H9 (cell line): ENCODE measurements around the gene IFT122. TPM values are rescaled to one million over a fixed set of nuclear protein-coding genes. Genes with fewer than 3 reads are reported as not detected.

Experiments used
- DNase-seq: peaks from one replicate; pipeline ENCODE4 v3.0.0-alpha.2; 2017
- H2AFZ ChIP-seq: one replicate; pipeline ENCODE4 v1.6.1; 2013; ENCODE audit warnings: mild to moderate bottlenecking, low read length, control low read depth, moderate library complexity
- H2AK5ac ChIP-seq: 2 replicates; pipeline ENCODE4 v1.6.1; 2013; ENCODE audit warnings: low read length, control low read depth, mixed read lengths; ENCODE audit not compliant: insufficient read length
- H2BK120ac ChIP-seq: one replicate; pipeline ENCODE4 v1.6.1; 2013; ENCODE audit warnings: low read depth, mild to moderate bottlenecking, low read length, control low read depth, inconsistent platforms; ENCODE audit not compliant: poor library complexity, severe bottlenecking
- H2BK12ac ChIP-seq: 2 replicates; pipeline ENCODE4 v1.6.1; 2013; ENCODE audit warnings: low read length, control low read depth, mixed read lengths, low read depth; ENCODE audit not compliant: insufficient read length
- H2BK15ac ChIP-seq: 2 replicates; pipeline ENCODE4 v1.6.1; 2013; ENCODE audit warnings: low read depth, low read length, control low read depth
- H2BK20ac ChIP-seq: one replicate; pipeline ENCODE4 v1.6.1; 2013; ENCODE audit warnings: low read depth, mild to moderate bottlenecking, low read length, control low read depth, inconsistent platforms; ENCODE audit not compliant: poor library complexity, severe bottlenecking
- H2BK5ac ChIP-seq: 2 replicates; pipeline ENCODE4 v1.6.1; 2013; ENCODE audit warnings: low read length, control low read depth, mixed read lengths; ENCODE audit not compliant: insufficient read length
- H3K14ac ChIP-seq: 2 replicates; pipeline ENCODE4 v1.6.1; 2013; ENCODE audit warnings: low read length, control low read depth; ENCODE audit not compliant: insufficient read depth
- H3K18ac ChIP-seq: 2 replicates; pipeline ENCODE4 v1.6.1; 2013; ENCODE audit warnings: low read depth, mild to moderate bottlenecking, mixed read lengths, low read length, control low read depth; ENCODE audit not compliant: insufficient read length
- H3K23ac ChIP-seq: 2 replicates; pipeline ENCODE4 v1.6.1; 2013; ENCODE audit warnings: low read length, control low read depth, mixed read lengths, low read depth; ENCODE audit not compliant: insufficient read length
- H3K23me2 ChIP-seq: 2 replicates; pipeline ENCODE4 v1.6.1; 2013; ENCODE audit warnings: low read depth, mild to moderate bottlenecking, mixed read lengths, low read length, control low read depth; ENCODE audit not compliant: insufficient read length, poor library complexity, severe bottlenecking
- H3K27ac ChIP-seq: 2 replicates; pipeline ENCODE4 v1.5.1; 2013; ENCODE audit warnings: low read length, control low read depth, mixed read lengths, low read depth; ENCODE audit not compliant: insufficient read length
- H3K27me3 ChIP-seq: 2 replicates; pipeline ENCODE4 v1.6.1; 2013; ENCODE audit warnings: low read length, control low read depth, inconsistent platforms; ENCODE audit not compliant: insufficient read depth
- H3K4ac ChIP-seq: 2 replicates; pipeline ENCODE4 v1.6.1; 2013; ENCODE audit warnings: low read depth, mild to moderate bottlenecking, control low read depth, inconsistent platforms, low read length, moderate library complexity
- H3K4me1 ChIP-seq: 2 replicates; pipeline ENCODE4 v1.6.1; 2013; ENCODE audit warnings: low read length, control low read depth, inconsistent platforms; ENCODE audit not compliant: insufficient read depth
- H3K4me2 ChIP-seq: 2 replicates; pipeline ENCODE4 v1.6.1; 2013; ENCODE audit warnings: low read length, control low read depth, mixed read lengths; ENCODE audit not compliant: insufficient read length, insufficient read depth
- H3K56ac ChIP-seq: 2 replicates; pipeline ENCODE4 v1.6.1; 2013; ENCODE audit warnings: low read depth, mild to moderate bottlenecking, mixed read lengths, low read length, control low read depth; ENCODE audit not compliant: insufficient read length
- H3K79me1 ChIP-seq: 2 replicates; pipeline ENCODE4 v1.6.1; 2013; ENCODE audit warnings: low read depth, mild to moderate bottlenecking, moderate library complexity, low read length, control low read depth, inconsistent platforms; ENCODE audit not compliant: insufficient read depth, poor library complexity, severe bottlenecking
- H3K79me2 ChIP-seq: 2 replicates; pipeline ENCODE4 v1.6.1; 2013; ENCODE audit warnings: low read length, control low read depth, inconsistent platforms; ENCODE audit not compliant: insufficient read depth
- H3K9ac ChIP-seq: 2 replicates; pipeline ENCODE4 v1.6.1; 2013; ENCODE audit warnings: low read length, control low read depth, mixed read lengths; ENCODE audit not compliant: insufficient read length; ENCODE audit errors: extremely low read depth
- H3K9me3 ChIP-seq: one replicate; pipeline ENCODE4 v1.6.1; 2013; ENCODE audit warnings: low read depth, low read length, inconsistent platforms; ENCODE audit not compliant: control insufficient read depth
- H3T11ph ChIP-seq: one replicate; pipeline ENCODE4 v1.6.1; 2013; ENCODE audit warnings: mild to moderate bottlenecking, low read length, control low read depth, inconsistent platforms
- H4K20me1 ChIP-seq: one replicate; pipeline ENCODE4 v1.6.1; 2013; ENCODE audit not compliant: control insufficient read depth, insufficient read length, insufficient read depth
- H4K5ac ChIP-seq: 2 replicates; pipeline ENCODE4 v1.6.1; 2013; ENCODE audit warnings: low read depth, mild to moderate bottlenecking, mixed read lengths, low read length, control low read depth; ENCODE audit not compliant: insufficient read length
- H4K8ac ChIP-seq: replicated peaks from 2 replicates; pipeline ENCODE4 v1.6.1; 2013; ENCODE audit warnings: low read length, control low read depth, mixed read lengths, low read depth; ENCODE audit not compliant: insufficient read length
- H4K91ac ChIP-seq: 2 replicates; pipeline ENCODE4 v1.6.1; 2013; ENCODE audit warnings: low read depth, mild to moderate bottlenecking, moderate library complexity, mixed read lengths, low read length, control low read depth; ENCODE audit not compliant: insufficient read length
- H3K27ac Mint-ChIP-seq, 3 experiments: 2 replicates in 2 of 3; 3 replicates in 1 of 3; pipeline ENCODE4 v1.8.0; 2020 to 2021; ENCODE audit warnings: mixed read lengths in 3 of 3, mild to moderate bottlenecking in 1 of 3, moderate library complexity in 1 of 3
- H3K27me3 Mint-ChIP-seq: 2 replicates; pipeline ENCODE4 v1.8.0; 2021; ENCODE audit warnings: low read depth, mild to moderate bottlenecking, moderate library complexity, mixed read lengths
- H3K36me3 Mint-ChIP-seq, 3 experiments: 2 replicates in 2 of 3; 3 replicates in 1 of 3; pipeline ENCODE4 v1.8.0; 2020 to 2021; ENCODE audit warnings: low read depth in 3 of 3, mixed read lengths in 3 of 3; ENCODE audit not compliant: insufficient read depth in 1 of 3
- H3K4me1 Mint-ChIP-seq, 2 experiments: 2 replicates each; pipeline ENCODE4 v1.8.0; 2020; ENCODE audit warnings: mixed read lengths in 2 of 2
- H3K4me3 Mint-ChIP-seq, 2 experiments: 2 replicates in 1 of 2; 3 replicates in 1 of 2; pipeline ENCODE4 v1.8.0; 2020 to 2021; ENCODE audit warnings: mild to moderate bottlenecking in 2 of 2, mixed read lengths in 2 of 2, moderate library complexity in 1 of 2
- H3K9me3 Mint-ChIP-seq, 2 experiments: 2 replicates in 1 of 2; 3 replicates in 1 of 2; pipeline ENCODE4 v1.8.0; 2020; ENCODE audit warnings: mild to moderate bottlenecking in 2 of 2, mixed read lengths in 2 of 2, moderate library complexity in 1 of 2
- CTCF ChIP-seq: fragments of 200-600 bp; sonication (generic); conservative IDR thresholded peaks from 3 replicates; pipeline ENCODE4 v1.8.0; 2021; ENCODE audit warnings: antibody characterized with exemption, mild to moderate bottlenecking
- WGBS: extraction: QIAGEN DNeasy Blood & Tissue Kit; methylation state at CpG from one replicate; pipeline ENCODE4 v1.1.7; 2013; ENCODE audit warnings: missing lambda C conversion rate, low lambda C conversion rate, mixed read lengths; ENCODE audit not compliant: insufficient read length; ENCODE audit errors: extremely low coverage; 5-methylcytosine and 5-hydroxymethylcytosine counted together
- total RNA-seq: library from RNA; stranded (reverse); gene quantifications from 2 replicates; pipeline ENCODE4 v1.2.1, GENCODE V29; 2021

The IFT122 gene
- total RNA-seq, 1 experiment from 2014 or later = 19.3 TPM

DNA sequence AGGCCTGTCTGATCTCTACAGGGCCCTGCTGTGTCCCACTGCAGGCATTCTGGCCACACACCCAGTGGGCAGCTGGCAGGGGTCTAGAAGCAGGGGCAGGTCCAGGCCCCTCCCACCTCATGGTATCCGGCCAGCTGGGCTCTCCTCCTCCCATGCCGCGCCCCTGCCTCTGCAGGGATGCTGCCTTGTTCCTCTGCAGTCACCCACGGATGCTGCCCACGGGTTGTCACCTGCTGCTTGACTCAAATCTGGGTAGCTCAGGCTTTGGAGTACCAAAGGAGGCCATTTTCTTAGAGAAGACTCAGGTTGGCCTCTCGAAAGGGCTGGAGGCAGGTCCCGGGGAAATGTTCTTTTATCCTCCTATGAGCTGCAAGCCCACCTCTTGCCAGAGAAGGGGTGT lies 36.6 kb upstream of the IFT122 start:
- Histone ChIP-seq H3K27me3 (no peaks in the 10 kb centered on the region), H3K4ac (no peak overlapping the region), H3T11ph (no peak overlapping the region), H2BK5ac (no peak overlapping the region), H2BK120ac (no peak overlapping the region), H3K9me3 (no peaks in the 10 kb centered on the region), H3K23me2 (peaks cover 4% of the 10 kb centered on the region), H3K56ac (no peak overlapping the region), H3K14ac (no peak overlapping the region), H3K79me2 (peaks cover 4% of the 10 kb centered on the region; the same call in 1 of the 2 replicates), H4K20me1 (no peaks in the 10 kb centered on the region), H2BK20ac (no peak overlapping the region), H3K79me1 (peaks cover 3% of the 10 kb centered on the region), H4K5ac (no peak overlapping the region), H2BK15ac (no peak overlapping the region), H4K8ac (no peak overlapping the region), H3K18ac (no peak overlapping the region), H2AK5ac (no peak overlapping the region), H4K91ac (no peak overlapping the region), H2AFZ (no peak overlapping the region), H3K4me1 (no peaks in the 10 kb centered on the region), H3K27ac (no peak overlapping the region), H3K23ac (no peak overlapping the region), H3K4me2 (no peak overlapping the region), H2BK12ac (no peak overlapping the region), H3K9ac (no peak overlapping the region)
- Mint-ChIP-seq H3K4me1 (peaks cover 6 to 7% of the 10 kb centered on the region in 2 experiments), H3K36me3 (no peaks in the 10 kb centered on the region), H3K27ac (no peak overlapping the region), H3K4me3 (no peak overlapping the region), H3K27me3 (peaks cover 2% of the 10 kb centered on the region), H3K9me3 (no peaks in the 10 kb centered on the region)
- no peak for TF ChIP-seq CTCF
- no CpG with 5 or more reads among the region's 7 CpGs for WGBS
- no peak for DNase-seq
